Pons (tissue), 1 donor: ENCODE measurements around the gene CAPZA2.
A peak's percentile ranks its signal among the peaks of the same experiment; 100 is the strongest.
"Not testable (repeated sequence)": the region's sequence is repeated elsewhere in the genome, so short reads cannot be mapped to it uniquely, and the experiment has no call there.

Experiments
- DNase-seq: peaks from one replicate; pipeline ENCODE4 v3.0.0-alpha.2; 2016; ENCODE audit warnings: low spot score

Gene CAPZA2

GRCh38 chr7:116920359-116920758 lies 58.0 kb downstream of the CAPZA2 start:
- DNase-seq = no peak

GRCh38 chr7:116922545-116922944 lies 60.2 kb downstream of the CAPZA2 start:
- no peak for DNase-seq

GRCh38 chr7:116924741-116925140 lies 62.4 kb downstream of the CAPZA2 start:
- DNase-seq = no peak

- no peak for DNase-seq
Measured at GRCh38 chr7:116929021-116929420, 66.6 kb downstream of the CAPZA2 start.

GRCh38 chr7:116929914-116930913 lies 67.8 kb downstream of the CAPZA2 start:
- peak; percentile 77 for DNase-seq

GRCh38 chr7:116932566-116932965 lies 70.2 kb downstream of the CAPZA2 start:
- no peak for DNase-seq

GRCh38 chr7:116933465-116933864 lies 71.1 kb downstream of the CAPZA2 start:
- no peak for DNase-seq

GRCh38 chr7:116934580-116934979 lies 72.2 kb downstream of the CAPZA2 start:
- DNase-seq = no peak

GRCh38 chr7:116936844-116937243 lies 74.5 kb downstream of the CAPZA2 start:
- DNase-seq = not testable (repeated sequence)

GRCh38 chr7:116938678-116939077 lies 76.3 kb downstream of the CAPZA2 start:
- DNase-seq = no peak

- no peak for DNase-seq
Measured at GRCh38 chr7:116940689-116941370, 78.4 kb downstream of the CAPZA2 start.

- DNase-seq = no peak
Measured at GRCh38 chr7:116942504-116942903, 80.1 kb downstream of the CAPZA2 start.

GRCh38 chr7:116948934-116949333 lies 86.5 kb downstream of the CAPZA2 start:
- DNase-seq = no peak

GRCh38 chr7:116949941-116950801 lies 87.8 kb downstream of the CAPZA2 start:
- DNase-seq = no peak

GRCh38 chr7:116950889-116951351 lies 88.5 kb downstream of the CAPZA2 start:
- no peak for DNase-seq

GRCh38 chr7:116951366-116952292 lies 89.2 kb downstream of the CAPZA2 start:
- DNase-seq = no peak

GRCh38 chr7:116952635-116953371 lies 90.4 kb downstream of the CAPZA2 start:
- DNase-seq = peak; percentile 45

GRCh38 chr7:116953372-116953905 lies 91.1 kb downstream of the CAPZA2 start, which contains the start of gene ST7:
ST7 (plus strand) TSS chr7:116953501; CDS start chr7:116953541, 40 bp downstream.
- DNase-seq = peak; percentile 59
